Skeletal muscle satellite cell (primary cell): ENCODE results near the gene GYG1.

Source experiments
- H3K27me3 ChIP-seq: 2 replicates; pipeline ENCODE4 v1.7.0; 2013; ENCODE audit warnings: low read length; ENCODE audit not compliant: control insufficient read depth, insufficient read depth
- H3K36me3 ChIP-seq: 2 replicates; pipeline ENCODE4 v1.7.0; 2013; ENCODE audit warnings: mild to moderate bottlenecking, control low read depth, low read length; ENCODE audit not compliant: insufficient read depth
- H3K4me1 ChIP-seq: 2 replicates; pipeline ENCODE4 v1.7.0; 2013; ENCODE audit warnings: low read length; ENCODE audit not compliant: control insufficient read depth, insufficient read depth
- H3K4me2 ChIP-seq: 2 replicates; pipeline ENCODE4 v1.7.0; 2013; ENCODE audit warnings: mild to moderate bottlenecking, low read length
- H3K4me3 ChIP-seq: 2 replicates; pipeline ENCODE4 v1.7.0; 2013; ENCODE audit warnings: low read length
- H3K9ac ChIP-seq: 2 replicates; pipeline ENCODE4 v1.7.0; 2013; ENCODE audit warnings: mild to moderate bottlenecking, low read depth, low read length, moderate library complexity
- H3K9me3 ChIP-seq: replicated peaks from 2 replicates; pipeline ENCODE4 v1.7.0; 2013; ENCODE audit warnings: mild to moderate bottlenecking, control low read depth, low read length

GYG1 gene

DNA sequence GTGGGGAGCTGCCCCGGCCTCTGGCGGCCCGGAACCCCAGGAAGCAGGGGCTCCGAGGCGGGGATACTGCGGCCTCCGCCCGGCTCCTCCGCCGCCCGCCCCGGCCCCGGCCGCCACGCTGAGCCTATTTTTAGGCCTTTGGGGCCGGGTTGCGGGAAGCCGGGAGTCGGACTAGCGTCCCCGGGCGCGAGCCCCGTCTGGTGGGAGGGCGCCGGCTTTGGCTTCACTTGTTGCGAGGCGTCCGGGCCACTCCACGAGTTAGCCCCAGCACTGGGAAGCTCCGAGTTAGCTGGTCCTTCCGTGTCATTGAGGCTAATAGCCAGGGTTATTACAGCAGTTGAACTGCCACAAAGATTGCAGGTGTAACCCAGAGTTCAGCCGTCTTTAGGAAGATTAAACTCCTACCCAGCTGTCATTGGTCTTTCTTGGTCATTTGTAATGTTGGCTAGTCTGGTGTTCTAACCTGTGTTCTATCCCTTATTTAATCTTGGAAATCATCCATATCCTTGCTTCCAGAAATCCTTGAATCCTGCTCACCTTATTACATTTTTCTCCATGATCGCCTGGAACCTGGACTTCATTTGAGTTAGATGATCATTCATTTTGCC lies 791 bp downstream of the GYG1 start:
- Histone ChIP-seq H3K9me3 (no peaks in the 10 kb centered on the region), H3K4me1 (peaks cover 19% of the 10 kb centered on the region), H3K9ac (peak overlapping the region; percentile 88), H3K27me3 (no peaks in the 10 kb centered on the region), H3K4me2 (peak overlapping the region; percentile 91), H3K4me3 (peak overlapping the region; percentile 97), H3K36me3 (peaks cover 25% of the 10 kb centered on the region)

DNA sequence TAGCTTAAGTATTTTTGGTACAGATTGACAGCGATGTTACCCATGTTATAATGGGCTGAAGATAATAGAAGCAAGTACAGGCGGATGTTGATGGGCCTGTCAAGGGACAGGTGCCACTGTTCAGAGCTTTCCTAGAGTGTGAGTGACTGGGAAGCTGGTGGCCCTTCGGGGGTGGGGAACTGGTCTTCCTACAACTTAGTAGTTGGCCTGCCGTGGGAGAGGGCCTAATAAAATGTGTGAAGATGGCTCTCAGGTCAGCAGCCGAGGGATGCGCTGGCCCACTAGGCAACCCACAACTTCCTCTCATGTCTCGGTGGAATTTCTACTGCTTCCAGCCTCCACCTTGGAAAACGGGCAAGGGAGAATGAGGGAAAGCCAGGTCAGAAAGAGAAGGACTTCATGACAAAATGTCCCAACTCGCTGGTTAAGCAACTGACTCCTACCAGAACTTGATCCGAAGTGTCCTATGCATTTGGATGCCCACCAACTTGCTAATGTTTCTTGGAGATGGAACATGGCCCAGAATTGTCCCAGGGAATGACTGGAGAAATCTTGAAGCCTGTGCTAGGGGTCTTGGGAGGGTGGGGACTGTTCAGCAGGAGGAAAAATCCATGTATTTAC lies 1.4 kb downstream of the GYG1 start:
- Histone ChIP-seq H3K9ac (peak overlapping the region; percentile 88), H3K36me3 (peaks cover 29% of the 10 kb centered on the region), H3K9me3 (no peaks in the 10 kb centered on the region), H3K4me3 (peak overlapping the region; percentile 97), H3K4me1 (peaks cover 19% of the 10 kb centered on the region), H3K4me2 (peak overlapping the region; percentile 91), H3K27me3 (no peaks in the 10 kb centered on the region)

DNA sequence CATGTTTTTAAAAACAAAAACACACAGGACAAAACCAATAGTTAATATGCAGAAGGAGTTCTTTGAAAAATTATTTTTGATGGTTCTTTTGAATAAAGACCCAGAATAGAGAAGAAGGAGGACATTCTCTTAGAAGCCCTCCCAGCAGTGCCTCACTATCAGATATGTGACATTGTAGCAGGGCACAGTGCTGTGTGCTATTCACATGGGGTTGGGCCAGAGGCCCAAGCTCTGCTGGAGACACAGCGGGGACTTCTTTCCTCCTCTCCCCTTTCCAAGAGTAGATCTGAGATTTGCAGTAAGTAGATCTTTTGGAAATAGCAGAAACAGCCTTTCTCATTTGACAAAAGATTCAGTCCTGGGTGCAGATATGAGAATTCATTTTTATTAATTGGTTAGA lies 6.3 kb downstream of the GYG1 start:
- Histone ChIP-seq H3K4me1 (peaks cover 4% of the 10 kb centered on the region), H3K4me2 (no peak overlapping the region), H3K9me3 (no peaks in the 10 kb centered on the region), H3K9ac (no peak overlapping the region), H3K27me3 (no peaks in the 10 kb centered on the region), H3K36me3 (peaks cover 40% of the 10 kb centered on the region), H3K4me3 (no peak overlapping the region)

DNA sequence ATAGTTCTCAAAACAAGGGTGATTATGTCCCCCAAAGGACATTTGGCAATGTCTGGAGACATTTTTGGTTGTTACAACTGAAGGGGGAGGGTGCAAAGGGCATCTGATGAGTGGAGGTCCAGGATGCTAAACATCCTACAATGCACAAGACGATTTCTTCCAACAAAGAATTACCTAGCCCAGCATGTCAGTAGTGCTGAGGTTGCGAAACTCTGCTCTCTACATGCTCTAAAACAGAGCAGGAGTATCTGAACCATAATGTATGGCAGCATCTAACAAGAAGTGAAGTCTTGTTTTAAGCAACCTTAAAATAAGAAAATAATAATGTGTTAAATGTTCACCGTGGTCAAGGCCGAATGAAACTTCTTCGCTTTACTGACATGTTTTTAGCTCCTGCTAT lies 7.0 kb downstream of the GYG1 start:
- Histone ChIP-seq H3K9me3 (no peaks in the 10 kb centered on the region), H3K4me2 (no peak overlapping the region), H3K4me1 (no peaks in the 10 kb centered on the region), H3K9ac (no peak overlapping the region), H3K4me3 (no peak overlapping the region), H3K27me3 (no peaks in the 10 kb centered on the region), H3K36me3 (peaks cover 40% of the 10 kb centered on the region)

DNA sequence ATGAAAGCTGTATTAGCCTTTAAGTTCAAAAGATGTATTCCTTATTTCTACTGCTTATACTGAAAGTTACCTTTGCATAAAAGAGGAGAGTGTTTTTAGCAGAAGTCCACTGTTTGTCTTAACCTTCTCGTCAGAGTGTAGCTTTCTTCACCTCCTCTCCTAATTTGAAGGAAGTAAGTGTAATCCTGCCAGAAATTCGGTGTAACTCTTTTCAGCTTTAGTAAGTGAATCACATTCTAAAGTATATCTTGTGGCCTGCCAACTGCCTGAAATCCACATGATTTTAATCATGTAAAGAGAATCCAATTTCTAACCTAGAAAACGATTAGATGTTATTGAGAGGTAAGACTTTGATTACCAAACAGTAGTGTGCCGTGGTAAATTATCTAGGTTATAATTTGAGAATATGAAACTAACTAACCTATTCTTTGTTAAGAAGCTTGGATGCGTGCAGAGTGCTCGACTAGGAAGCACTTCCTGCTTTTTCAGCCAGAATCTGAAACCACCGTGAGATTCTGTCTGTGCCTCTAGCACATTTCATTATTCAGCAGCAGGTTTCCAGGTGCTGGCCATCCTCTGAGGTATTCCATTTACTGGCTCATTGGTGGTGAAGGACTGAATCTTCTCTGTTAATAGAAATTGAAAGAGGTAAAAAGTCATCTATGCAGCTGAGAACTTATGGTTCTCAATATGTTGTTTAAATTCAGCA lies 7.5 kb downstream of the GYG1 start:
- no peak overlapping the region for H3K9ac ChIP-seq
- no peaks in the 10 kb centered on the region for H3K27me3 ChIP-seq
- peaks cover under 1% of the 10 kb centered on the region for H3K4me1 ChIP-seq
- H3K9me3 ChIP-seq: no peaks in the 10 kb centered on the region
- H3K4me2 ChIP-seq: no peak overlapping the region
- H3K36me3 ChIP-seq: peaks cover 40% of the 10 kb centered on the region
- no peak overlapping the region for H3K4me3 ChIP-seq

DNA sequence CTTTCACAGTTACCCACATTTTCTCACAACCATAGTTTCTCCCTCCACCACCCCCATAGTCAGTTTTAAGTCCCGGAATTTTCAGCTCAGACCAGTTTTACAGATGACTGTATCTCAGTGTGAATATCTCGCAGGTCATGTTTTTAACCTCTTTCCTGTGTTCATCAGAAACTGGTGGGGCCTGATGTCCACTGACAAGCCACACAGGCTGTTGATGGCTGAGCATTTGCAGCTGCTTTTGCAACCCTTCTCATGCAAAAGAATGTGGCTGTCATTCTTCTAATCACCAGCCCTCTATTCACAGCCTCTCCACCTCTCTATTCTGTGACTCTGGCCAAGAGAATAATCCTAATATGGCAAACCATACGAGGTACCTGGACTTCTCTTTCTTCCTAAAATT lies 8.5 kb downstream of the GYG1 start:
- no peaks in the 10 kb centered on the region for H3K27me3 ChIP-seq
- no peak overlapping the region for H3K4me2 ChIP-seq
- no peak overlapping the region for H3K4me3 ChIP-seq
- peaks cover 35% of the 10 kb centered on the region for H3K36me3 ChIP-seq
- H3K9ac ChIP-seq: no peak overlapping the region
- H3K4me1 ChIP-seq: peaks cover 10% of the 10 kb centered on the region
- no peaks in the 10 kb centered on the region for H3K9me3 ChIP-seq

DNA sequence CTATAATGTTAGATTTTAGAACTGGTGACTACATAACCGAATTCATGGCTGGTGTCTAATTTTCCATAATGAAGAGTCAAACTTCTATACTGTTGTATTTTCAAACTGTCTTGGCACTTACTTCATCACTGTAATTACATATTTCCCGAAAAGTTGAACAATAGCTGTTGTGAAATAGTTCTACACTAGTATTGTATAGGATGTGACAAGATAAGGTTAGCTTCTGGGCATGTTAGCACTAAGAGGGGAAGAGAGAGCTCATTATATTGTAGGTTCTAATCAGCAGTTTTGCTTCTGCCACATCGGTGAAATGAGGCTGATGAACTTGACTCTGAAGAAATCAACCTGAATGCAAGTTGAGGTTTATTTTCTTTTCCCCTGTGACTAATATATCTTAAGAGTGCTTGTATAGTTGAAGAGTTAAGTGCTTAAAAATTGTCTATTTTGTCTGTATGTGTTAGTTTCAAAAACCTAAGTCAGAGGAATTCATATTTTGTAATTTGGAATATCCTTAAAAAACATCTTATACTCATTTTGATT lies 8.9 kb downstream of the GYG1 start:
- H3K4me1 ChIP-seq: peaks cover 15% of the 10 kb centered on the region
- no peak overlapping the region for H3K4me3 ChIP-seq
- no peak overlapping the region for H3K9ac ChIP-seq
- no peaks in the 10 kb centered on the region for H3K27me3 ChIP-seq
- no peak overlapping the region for H3K4me2 ChIP-seq
- no peaks in the 10 kb centered on the region for H3K9me3 ChIP-seq
- H3K36me3 ChIP-seq: peaks cover 34% of the 10 kb centered on the region

DNA sequence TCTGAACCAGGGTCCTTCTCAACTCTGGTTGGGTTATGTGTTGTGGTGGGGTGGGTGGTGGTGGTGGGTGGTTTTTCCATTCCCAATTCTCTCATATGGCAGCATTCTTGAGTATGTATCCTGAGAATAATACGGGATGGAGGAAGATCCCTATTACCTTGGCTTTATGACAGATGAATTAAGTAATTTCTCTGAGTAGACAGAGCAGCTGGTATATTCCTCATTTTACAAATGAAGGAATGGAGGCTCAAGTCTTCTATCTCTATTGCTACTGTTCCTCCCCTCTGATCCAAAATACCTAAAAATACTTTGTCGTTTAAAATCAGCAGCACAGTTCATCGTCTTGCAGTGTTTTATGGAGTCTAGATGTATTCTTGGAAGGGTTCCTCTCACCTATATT lies 10.4 kb downstream of the GYG1 start:
- no peaks in the 10 kb centered on the region for H3K9me3 ChIP-seq
- H3K4me3 ChIP-seq: no peak overlapping the region
- no peak overlapping the region for H3K4me2 ChIP-seq
- no peak overlapping the region for H3K9ac ChIP-seq
- peaks cover 19% of the 10 kb centered on the region for H3K36me3 ChIP-seq
- H3K4me1 ChIP-seq: peaks cover 21% of the 10 kb centered on the region
- no peaks in the 10 kb centered on the region for H3K27me3 ChIP-seq

DNA sequence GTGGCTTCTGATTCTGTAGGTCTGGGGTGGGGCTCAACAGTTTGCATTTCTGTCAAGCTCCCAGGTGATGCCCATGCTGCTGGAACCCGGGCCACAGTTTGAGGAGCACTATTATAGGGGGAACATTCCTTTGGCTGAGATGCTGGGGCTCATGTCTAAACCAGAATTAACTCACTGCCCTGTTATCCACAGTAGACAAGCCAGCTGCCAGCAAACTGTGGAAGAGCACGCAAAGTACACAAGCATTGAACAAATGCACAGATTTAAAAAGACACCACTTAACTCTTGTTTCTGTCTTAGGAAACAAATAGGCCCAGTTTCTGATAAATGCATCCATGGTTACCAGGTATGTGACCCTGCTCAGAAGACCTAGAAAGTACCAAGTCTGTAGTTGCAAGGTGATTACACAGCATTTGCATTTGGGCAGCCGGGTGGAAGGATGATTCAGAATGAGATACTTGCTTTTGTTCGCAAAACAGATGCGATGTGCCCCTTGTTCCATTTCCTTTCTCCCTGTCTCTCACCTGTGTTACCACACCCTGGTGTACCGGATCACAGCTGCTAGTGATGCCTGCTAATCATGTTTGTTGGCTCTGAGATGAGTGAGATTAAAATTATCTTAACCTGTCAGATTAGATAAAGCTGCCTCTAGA lies 12.4 kb downstream of the GYG1 start:
- no peak overlapping the region for H3K4me3 ChIP-seq
- peaks cover 17% of the 10 kb centered on the region for H3K36me3 ChIP-seq
- H3K27me3 ChIP-seq: no peaks in the 10 kb centered on the region
- H3K4me2 ChIP-seq: no peak overlapping the region
- H3K9me3 ChIP-seq: no peaks in the 10 kb centered on the region
- H3K4me1 ChIP-seq: peaks cover 21% of the 10 kb centered on the region
- H3K9ac ChIP-seq: peak overlapping the region; percentile 51

DNA sequence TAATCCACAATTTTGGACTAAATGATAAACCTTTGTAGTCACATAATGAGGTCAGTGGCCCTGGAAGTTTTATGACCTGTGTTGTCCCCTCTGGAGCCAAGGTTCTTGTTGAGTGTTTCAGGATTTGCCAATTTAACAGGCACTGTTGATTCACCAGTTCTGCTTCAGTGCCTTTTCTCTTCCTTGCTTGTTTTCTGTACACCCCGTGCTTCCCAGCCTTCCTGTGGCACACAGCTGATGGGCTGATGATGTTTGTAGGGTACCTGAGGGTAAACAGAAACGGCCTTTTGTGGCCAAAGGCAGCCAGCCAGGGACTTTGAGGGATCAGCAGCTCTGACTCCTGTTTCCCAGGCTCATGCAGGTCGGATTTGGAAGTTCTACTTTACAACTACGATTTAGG lies 13.3 kb downstream of the GYG1 start:
- Histone ChIP-seq H3K4me1 (peaks cover 22% of the 10 kb centered on the region), H3K9me3 (no peaks in the 10 kb centered on the region), H3K27me3 (no peaks in the 10 kb centered on the region), H3K9ac (peak overlapping the region; percentile 51), H3K4me2 (peak overlapping the region; percentile 52), H3K4me3 (no peak overlapping the region), H3K36me3 (peaks cover 16% of the 10 kb centered on the region)

DNA sequence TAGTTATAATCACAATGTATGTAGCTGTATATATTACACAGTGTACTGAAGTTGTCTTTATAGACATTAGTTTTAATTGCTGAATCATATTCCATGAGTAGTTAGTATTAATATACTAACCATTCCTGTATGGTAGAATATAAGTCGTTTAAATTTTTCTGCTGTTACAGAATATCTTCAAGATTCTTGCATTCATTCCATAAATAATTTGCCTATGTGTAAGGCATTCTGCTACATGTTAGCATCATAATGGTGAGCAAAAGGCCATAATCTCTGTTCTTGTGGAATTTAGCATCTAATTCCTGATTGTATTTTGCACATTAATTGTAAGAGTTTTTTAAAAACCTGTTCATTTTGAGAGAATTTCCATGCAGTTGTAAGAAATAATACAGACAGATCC lies 14.1 kb downstream of the GYG1 start:
- Histone ChIP-seq H3K9ac (peak overlapping the region; percentile 51), H3K27me3 (no peaks in the 10 kb centered on the region), H3K4me1 (peaks cover 24% of the 10 kb centered on the region), H3K9me3 (no peaks in the 10 kb centered on the region), H3K4me3 (no peak overlapping the region), H3K36me3 (peaks cover 17% of the 10 kb centered on the region), H3K4me2 (no peak overlapping the region)
